Measurements from ENCODE around the gene NPC1L1.

DNA sequence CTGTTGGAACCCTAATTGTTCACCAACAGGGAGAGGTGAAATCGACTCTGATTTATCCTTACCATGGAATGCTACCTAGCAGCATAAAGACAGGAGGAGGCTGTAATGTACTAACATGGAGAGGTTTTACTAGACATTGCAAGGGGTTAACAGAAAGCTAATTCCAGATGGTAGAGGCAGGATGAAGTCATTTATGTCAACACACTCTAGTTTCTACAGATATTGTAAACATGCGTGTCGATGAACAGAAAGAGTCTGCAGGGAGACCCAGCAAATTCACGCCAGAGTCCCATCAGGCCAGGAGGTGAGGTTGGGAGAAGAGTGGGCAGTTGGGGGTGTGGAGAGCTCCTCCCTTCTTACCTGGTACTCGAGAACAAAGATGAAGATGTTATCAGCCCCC lies 7.0 kb downstream of the NPC1L1 start:
- TF ChIP-seq POLR2A (IDR thresholded peaks at IDR 0.05), result no peak
- TF ChIP-seq, protein P1, sequence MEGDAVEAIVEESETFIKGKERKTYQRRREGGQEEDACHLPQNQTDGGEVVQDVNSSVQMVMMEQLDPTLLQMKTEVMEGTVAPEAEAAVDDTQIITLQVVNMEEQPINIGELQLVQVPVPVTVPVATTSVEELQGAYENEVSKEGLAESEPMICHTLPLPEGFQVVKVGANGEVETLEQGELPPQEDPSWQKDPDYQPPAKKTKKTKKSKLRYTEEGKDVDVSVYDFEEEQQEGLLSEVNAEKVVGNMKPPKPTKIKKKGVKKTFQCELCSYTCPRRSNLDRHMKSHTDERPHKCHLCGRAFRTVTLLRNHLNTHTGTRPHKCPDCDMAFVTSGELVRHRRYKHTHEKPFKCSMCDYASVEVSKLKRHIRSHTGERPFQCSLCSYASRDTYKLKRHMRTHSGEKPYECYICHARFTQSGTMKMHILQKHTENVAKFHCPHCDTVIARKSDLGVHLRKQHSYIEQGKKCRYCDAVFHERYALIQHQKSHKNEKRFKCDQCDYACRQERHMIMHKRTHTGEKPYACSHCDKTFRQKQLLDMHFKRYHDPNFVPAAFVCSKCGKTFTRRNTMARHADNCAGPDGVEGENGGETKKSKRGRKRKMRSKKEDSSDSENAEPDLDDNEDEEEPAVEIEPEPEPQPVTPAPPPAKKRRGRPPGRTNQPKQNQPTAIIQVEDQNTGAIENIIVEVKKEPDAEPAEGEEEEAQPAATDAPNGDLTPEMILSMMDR (IDR thresholded peaks at IDR 0.05), result no peak
